GM21576 (cell line): ENCODE results near the gene MYL7.
"Not testable (repeated sequence)": the region's sequence is repeated elsewhere in the genome, so short reads cannot be mapped to it uniquely, and the experiment has no call there.

Source experiments
- ATAC-seq: cut with Tn5 transposase; IDR thresholded peaks from one replicate; pipeline ENCODE4 v1.9.1; 2021; ENCODE audit warnings: mild to moderate bottlenecking, moderate library complexity; ENCODE audit not compliant: unreplicated experiment

Gene MYL7

GRCh38 chr7:44141221-44141850, at the start of gene MYL7:
Gene MYL7, minus strand, starts transcription at chr7:44141332. Its CDS starts 27 bp downstream, at chr7:44141305.
- ATAC-seq: no peak

GRCh38 chr7:44189993-44190872, 49.1 kb upstream of the MYL7 start:
- ATAC-seq: no peak

GRCh38 chr7:44189286-44189992, 48.3 kb upstream of the MYL7 start, which contains the start of gene GCK:
Gene GCK, minus strand, starts transcription at chr7:44189439. Its CDS starts 486 bp downstream, at chr7:44188953.
- ATAC-seq: no peak

GRCh38 chr7:44188480-44189225, 47.5 kb upstream of the MYL7 start:
- no peak for ATAC-seq

- no peak for ATAC-seq
These were observed 46.7 kb upstream of the MYL7 start for GRCh38 chr7:44187636-44188416.

GRCh38 chr7:44186736-44187135, 45.6 kb upstream of the MYL7 start:
- ATAC-seq: no peak

- no peak for ATAC-seq
These were observed 44.6 kb upstream of the MYL7 start for GRCh38 chr7:44185729-44186128.

- ATAC-seq: no peak
These were observed 43.8 kb upstream of the MYL7 start for GRCh38 chr7:44184873-44185446.

- ATAC-seq: no peak
These were observed 43.2 kb upstream of the MYL7 start for GRCh38 chr7:44184206-44184872.

- no peak for ATAC-seq
These were observed 42.3 kb upstream of the MYL7 start for GRCh38 chr7:44183386-44183785.

GRCh38 chr7:44182827-44183226, 41.7 kb upstream of the MYL7 start:
- ATAC-seq: no peak

GRCh38 chr7:44180631-44181030, 39.5 kb upstream of the MYL7 start:
- no peak for ATAC-seq

- ATAC-seq: no peak
These were observed 36.5 kb upstream of the MYL7 start for GRCh38 chr7:44177570-44178131.

- no peak for ATAC-seq
These were observed 35.4 kb upstream of the MYL7 start for GRCh38 chr7:44176486-44176885.

- no peak for ATAC-seq
These were observed 34.6 kb upstream of the MYL7 start for GRCh38 chr7:44175730-44176129.

- ATAC-seq: not testable (repeated sequence)
These were observed 33.5 kb upstream of the MYL7 start for GRCh38 chr7:44174694-44174948.

GRCh38 chr7:44173911-44174693, 33.0 kb upstream of the MYL7 start:
- no peak for ATAC-seq

- no peak for ATAC-seq
These were observed 31.8 kb upstream of the MYL7 start for GRCh38 chr7:44172803-44173424.
